HCT116 (cell line): ENCODE data around the gene SELENOK. TPM values are rescaled to one million over a fixed set of nuclear protein-coding genes. Genes with fewer than 3 reads are reported as not detected.

Experiments
- ATAC-seq: fragments of 200-7000 bp; cut with Tn5 transposase; 2 replicates; pipeline ENCODE4 v1.9.1; 2020; ENCODE audit warnings: mild to moderate bottlenecking, moderate library complexity
- BruUV-seq: library from RNA; stranded (reverse); fragments of 400-500 nt; replicated peaks from 2 replicates; lab custom pipeline; 2021; lab: Mats Ljungman, UMichigan
- CTCF ChIA-PET: fragments of 300-600 bp; sonication (Branson Sonifier 250); formaldehyde crosslinking; loops from one replicate; lab custom pipeline; 2021; ENCODE audit warnings: antibody characterized with exemption; lab: Charles Lee
- POLR2A ChIA-PET: fragments of 300-600, 350-600 bp; sonication (Branson Sonifier 250); formaldehyde crosslinking; loops from one replicate; lab custom pipeline; 2021; ENCODE audit warnings: antibody characterized with exemption; lab: Charles Lee
- RAD21 ChIA-PET, 2 experiments: fragments of 300-600 bp; sonication (Branson Sonifier 250); formaldehyde crosslinking; loops; one replicate each; lab custom pipeline; 2023; ENCODE audit warnings: low total read pairs in 2 of 2; ENCODE audit not compliant: uncharacterized antibody in 2 of 2, unreplicated experiment in 2 of 2, low non-redundant PET in 1 of 2; lab: Charles Lee
- DNase-seq: peaks from one replicate; pipeline ENCODE4 v3.0.0-alpha.2; 2010; ENCODE audit warnings: low read depth, low spot score
- H2AFZ ChIP-seq: fragments of 200-600 bp; shearing (Covaris generic), sonication (generic); 2 replicates; pipeline ENCODE4 v1.6.1; 2017; ENCODE audit warnings: low read depth, mixed run types, mixed read lengths, antibody characterized with exemption, low read length; ENCODE audit not compliant: poor library complexity, severe bottlenecking
- H3K27ac ChIP-seq: 2 replicates; pipeline ENCODE4 v1.5.1; 2012; ENCODE audit warnings: low read depth, low read length
- H3K27me3 ChIP-seq: fragments of 200-600 bp; sonication (generic); 2 replicates; pipeline ENCODE4 v1.6.1; 2016; ENCODE audit warnings: mixed run types, low read length, mixed read lengths; ENCODE audit not compliant: insufficient read depth
- H3K36me3 ChIP-seq, 2 experiments: fragments of 200-500 bp in 1 of 2; fragments of 200-600 bp in 1 of 2; sonication (Bioruptor generic) in 1 of 2; sonication (generic) in 1 of 2; 2 replicates each; pipeline versions ENCODE4 v1.5.1 to v1.6.1; 2014 to 2016; ENCODE audit warnings: low read length in 2 of 2, inconsistent platforms in 1 of 2, mixed read lengths in 1 of 2, mixed run types in 1 of 2; ENCODE audit not compliant: insufficient read depth in 2 of 2, control insufficient read depth in 1 of 2
- H3K4me1 ChIP-seq, 2 experiments: fragments of 200-600 bp in 1 of 2; sonication (generic) in 1 of 2; 2 replicates each; pipeline versions ENCODE4 v1.5.1 to v1.6.1; 2012 to 2017; ENCODE audit warnings: low read length in 2 of 2, inconsistent platforms in 1 of 2, mild to moderate bottlenecking in 1 of 2, mixed read lengths in 1 of 2, mixed run types in 1 of 2, moderate library complexity in 1 of 2; ENCODE audit not compliant: insufficient read depth in 2 of 2, control insufficient read depth in 1 of 2
- H3K4me2 ChIP-seq: fragments of 200-600 bp; sonication (generic); 2 replicates; pipeline ENCODE4 v1.6.1; 2017; ENCODE audit warnings: mixed run types, low read length, mixed read lengths
- H3K4me3 ChIP-seq, 2 experiments: fragments of 200-600 bp in 1 of 2; sonication (generic) in 1 of 2; replicated peaks in 1 of 2; 2 replicates each; pipeline ENCODE4 v1.5.1; 2011 to 2016; ENCODE audit warnings: low read length in 2 of 2, control low read depth in 1 of 2, low read depth in 1 of 2, mild to moderate bottlenecking in 1 of 2, mixed read lengths in 1 of 2, mixed run types in 1 of 2
- H3K79me2 ChIP-seq: fragments of 200-600 bp; sonication (generic); 2 replicates; pipeline ENCODE4 v1.6.1; 2017; ENCODE audit warnings: mild to moderate bottlenecking, mixed run types, low read length, moderate library complexity, mixed read lengths; ENCODE audit not compliant: insufficient read depth
- H3K9ac ChIP-seq: fragments of 200-600 bp; sonication (generic); 2 replicates; pipeline ENCODE4 v1.6.1; 2016; ENCODE audit warnings: low read length, mixed read lengths
- H3K9me2 ChIP-seq: fragments of 200-600 bp; sonication (generic), shearing (Covaris generic); 2 replicates; pipeline ENCODE4 v1.6.1; 2017; ENCODE audit warnings: mixed run types, mild to moderate bottlenecking, moderate library complexity; ENCODE audit not compliant: insufficient read depth
- H3K9me3 ChIP-seq, 2 experiments: fragments of 200-500 bp in 1 of 2; fragments of 200-600 bp in 1 of 2; sonication (Bioruptor generic) in 1 of 2; sonication (generic) in 1 of 2; 2 replicates each; pipeline ENCODE4 v1.6.1; 2014 to 2017; ENCODE audit warnings: low read length in 2 of 2, mixed read lengths in 2 of 2, inconsistent platforms in 1 of 2, low read depth in 1 of 2, mild to moderate bottlenecking in 1 of 2, mixed run types in 1 of 2, moderate library complexity in 1 of 2; ENCODE audit not compliant: control insufficient read depth in 1 of 2, insufficient read depth in 1 of 2
- H4K20me1 ChIP-seq: fragments of 200-600 bp; sonication (generic), shearing (Covaris generic); 2 replicates; pipeline ENCODE4 v1.6.1; 2017; ENCODE audit warnings: mixed run types, mild to moderate bottlenecking, moderate library complexity; ENCODE audit not compliant: insufficient read depth
- CBX3 ChIP-seq: IDR thresholded peaks from 2 replicates; pipeline ENCODE4 v1.6.1; 2012; ENCODE audit warnings: low read depth
- EGR1 ChIP-seq: IDR thresholded peaks from 2 replicates; pipeline ENCODE4 v1.6.1; 2012; ENCODE audit warnings: low read depth
- EZH2phosphoT487 ChIP-seq: fragments of 200-600 bp; IDR thresholded peaks from 2 replicates; pipeline ENCODE4 v1.6.1; 2018; ENCODE audit warnings: antibody characterized with exemption, borderline replicate concordance
- JUND ChIP-seq: IDR thresholded peaks from 2 replicates; pipeline ENCODE4 v1.6.1; 2012
- POLR2AphosphoS5 ChIP-seq: IDR thresholded peaks from 2 replicates; pipeline ENCODE4 v1.6.1; 2011; ENCODE audit warnings: mild to moderate bottlenecking, low read depth, low read length, moderate library complexity
- RAD21 ChIP-seq: IDR thresholded peaks from 2 replicates; pipeline ENCODE4 v1.6.1; 2012; ENCODE audit warnings: low read depth, mild to moderate bottlenecking
- SIN3A ChIP-seq: IDR thresholded peaks from 2 replicates; pipeline ENCODE4 v1.6.1; 2012; ENCODE audit warnings: low read depth
- SP1 ChIP-seq: IDR thresholded peaks from 2 replicates; pipeline ENCODE4 v1.6.1; 2012; ENCODE audit warnings: low read depth
- TCF7L2 ChIP-seq: IDR thresholded peaks from 2 replicates; pipeline ENCODE4 v1.7.0; 2011; ENCODE audit warnings: borderline replicate concordance, inconsistent platforms; ENCODE audit not compliant: insufficient read depth, insufficient read length; ENCODE audit errors: extremely low read depth
- ZFX ChIP-seq: fragments of 450-650 bp; IDR thresholded peaks from 2 replicates; pipeline ENCODE4 v1.6.1; 2017
- ZNF274 ChIP-seq: fragments of 200-500 bp; sonication (Bioruptor generic); IDR thresholded peaks from 2 replicates; pipeline ENCODE4 v1.6.1; 2014; ENCODE audit warnings: mild to moderate bottlenecking, low read depth, low read length, inconsistent platforms
- intact Hi-C: fragments of 100-400 bp; cut with micrococcal nuclease; formaldehyde crosslinking; loops from 2 replicates; pipeline ENCODE4 v1.10.0; 2022
- total RNA-seq: library from RNA; stranded (reverse); gene quantifications from one replicate; pipeline ENCODE4 v1.2.1, GENCODE V29; 2021; ENCODE audit not compliant: unreplicated experiment
- TF ChIP-seq, protein P1 (sequence below): IDR thresholded peaks from 2 replicates; pipeline ENCODE4 v1.6.1; 2011; ENCODE audit warnings: mild to moderate bottlenecking, low read length, moderate library complexity; ENCODE audit not compliant: insufficient replicate concordance; ENCODE audit errors: extremely low read depth
- TF ChIP-seq, protein P2 (sequence below): IDR thresholded peaks from 2 replicates; pipeline ENCODE4 v1.6.1; 2012; ENCODE audit warnings: low read depth
- TF ChIP-seq, protein P3 (sequence below): IDR thresholded peaks from 2 replicates; pipeline ENCODE4 v1.6.1; 2012
- TF ChIP-seq, protein P4 (sequence below), 3 experiments: fragments of 200-600 bp in 1 of 3; sonication (generic) in 1 of 3; IDR thresholded peaks in 2 of 3; conservative IDR thresholded peaks in 1 of 3; 2 replicates each; pipeline ENCODE4 v1.5.1; 2012 to 2017; ENCODE audit warnings: low read depth in 2 of 3, low read length in 2 of 3, antibody characterized with exemption in 1 of 3, borderline replicate concordance in 1 of 3, control low read depth in 1 of 3, mild to moderate bottlenecking in 1 of 3, mixed read lengths in 1 of 3, mixed run types in 1 of 3, moderate library complexity in 1 of 3; ENCODE audit not compliant: insufficient read depth in 1 of 3
- TF ChIP-seq, protein P5 (sequence below): IDR thresholded peaks from 2 replicates; pipeline ENCODE4 v1.6.1; 2012

The SELENOK gene
- total RNA-seq, 1 experiment from 2014 or later = 35.1 TPM

DNA sequence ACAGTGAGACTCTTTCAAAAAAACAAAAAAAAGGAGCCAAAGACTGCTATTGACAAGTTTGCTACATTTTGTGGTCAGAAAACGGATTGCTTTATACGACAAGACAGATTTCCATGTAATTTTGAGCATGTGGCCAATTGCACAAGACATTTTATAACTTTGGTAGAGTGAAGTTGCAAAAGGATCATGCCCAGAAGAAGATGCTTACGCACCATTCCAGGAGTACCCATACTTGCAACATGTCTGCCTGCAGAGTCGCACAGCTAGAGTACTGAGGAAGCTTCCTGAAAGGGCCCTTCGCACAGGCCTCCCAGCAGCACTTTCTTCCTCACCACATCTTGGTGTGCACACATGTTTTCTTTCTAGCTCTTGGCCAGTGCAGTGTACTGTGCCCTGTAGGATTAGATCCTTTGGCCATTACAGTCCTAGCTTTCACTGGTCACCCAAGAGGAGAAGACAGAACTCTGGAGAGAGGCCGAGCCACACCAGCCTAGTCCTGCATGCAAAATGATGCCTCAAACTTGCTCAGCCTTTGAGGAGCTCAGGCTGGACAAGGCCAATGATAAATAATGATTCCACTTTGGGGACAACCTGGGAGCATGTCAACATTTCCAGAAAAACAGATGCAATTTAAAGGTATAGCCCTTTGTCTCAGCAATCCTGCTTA is 57.1 kb downstream of the SELENOK start:
- no peak for TF ChIP-seq RAD21
- TF ChIP-seq EZH2phosphoT487 = no peak
- no peak for TF ChIP-seq TCF7L2
- TF ChIP-seq EGR1 = no peak
- TF ChIP-seq, protein P1, sequence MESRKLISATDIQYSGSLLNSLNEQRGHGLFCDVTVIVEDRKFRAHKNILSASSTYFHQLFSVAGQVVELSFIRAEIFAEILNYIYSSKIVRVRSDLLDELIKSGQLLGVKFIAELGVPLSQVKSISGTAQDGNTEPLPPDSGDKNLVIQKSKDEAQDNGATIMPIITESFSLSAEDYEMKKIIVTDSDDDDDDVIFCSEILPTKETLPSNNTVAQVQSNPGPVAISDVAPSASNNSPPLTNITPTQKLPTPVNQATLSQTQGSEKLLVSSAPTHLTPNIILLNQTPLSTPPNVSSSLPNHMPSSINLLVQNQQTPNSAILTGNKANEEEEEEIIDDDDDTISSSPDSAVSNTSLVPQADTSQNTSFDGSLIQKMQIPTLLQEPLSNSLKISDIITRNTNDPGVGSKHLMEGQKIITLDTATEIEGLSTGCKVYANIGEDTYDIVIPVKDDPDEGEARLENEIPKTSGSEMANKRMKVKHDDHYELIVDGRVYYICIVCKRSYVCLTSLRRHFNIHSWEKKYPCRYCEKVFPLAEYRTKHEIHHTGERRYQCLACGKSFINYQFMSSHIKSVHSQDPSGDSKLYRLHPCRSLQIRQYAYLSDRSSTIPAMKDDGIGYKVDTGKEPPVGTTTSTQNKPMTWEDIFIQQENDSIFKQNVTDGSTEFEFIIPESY = no peak
- TF ChIP-seq ZNF274 = no peak
- TF ChIP-seq SIN3A = no peak
- TF ChIP-seq POLR2AphosphoS5 = no peak
- TF ChIP-seq, protein P2, sequence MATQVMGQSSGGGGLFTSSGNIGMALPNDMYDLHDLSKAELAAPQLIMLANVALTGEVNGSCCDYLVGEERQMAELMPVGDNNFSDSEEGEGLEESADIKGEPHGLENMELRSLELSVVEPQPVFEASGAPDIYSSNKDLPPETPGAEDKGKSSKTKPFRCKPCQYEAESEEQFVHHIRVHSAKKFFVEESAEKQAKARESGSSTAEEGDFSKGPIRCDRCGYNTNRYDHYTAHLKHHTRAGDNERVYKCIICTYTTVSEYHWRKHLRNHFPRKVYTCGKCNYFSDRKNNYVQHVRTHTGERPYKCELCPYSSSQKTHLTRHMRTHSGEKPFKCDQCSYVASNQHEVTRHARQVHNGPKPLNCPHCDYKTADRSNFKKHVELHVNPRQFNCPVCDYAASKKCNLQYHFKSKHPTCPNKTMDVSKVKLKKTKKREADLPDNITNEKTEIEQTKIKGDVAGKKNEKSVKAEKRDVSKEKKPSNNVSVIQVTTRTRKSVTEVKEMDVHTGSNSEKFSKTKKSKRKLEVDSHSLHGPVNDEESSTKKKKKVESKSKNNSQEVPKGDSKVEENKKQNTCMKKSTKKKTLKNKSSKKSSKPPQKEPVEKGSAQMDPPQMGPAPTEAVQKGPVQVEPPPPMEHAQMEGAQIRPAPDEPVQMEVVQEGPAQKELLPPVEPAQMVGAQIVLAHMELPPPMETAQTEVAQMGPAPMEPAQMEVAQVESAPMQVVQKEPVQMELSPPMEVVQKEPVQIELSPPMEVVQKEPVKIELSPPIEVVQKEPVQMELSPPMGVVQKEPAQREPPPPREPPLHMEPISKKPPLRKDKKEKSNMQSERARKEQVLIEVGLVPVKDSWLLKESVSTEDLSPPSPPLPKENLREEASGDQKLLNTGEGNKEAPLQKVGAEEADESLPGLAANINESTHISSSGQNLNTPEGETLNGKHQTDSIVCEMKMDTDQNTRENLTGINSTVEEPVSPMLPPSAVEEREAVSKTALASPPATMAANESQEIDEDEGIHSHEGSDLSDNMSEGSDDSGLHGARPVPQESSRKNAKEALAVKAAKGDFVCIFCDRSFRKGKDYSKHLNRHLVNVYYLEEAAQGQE = no peak
- no peak for TF ChIP-seq SP1
- TF ChIP-seq JUND = no peak
- no peak for TF ChIP-seq CBX3
- TF ChIP-seq, protein P3, sequence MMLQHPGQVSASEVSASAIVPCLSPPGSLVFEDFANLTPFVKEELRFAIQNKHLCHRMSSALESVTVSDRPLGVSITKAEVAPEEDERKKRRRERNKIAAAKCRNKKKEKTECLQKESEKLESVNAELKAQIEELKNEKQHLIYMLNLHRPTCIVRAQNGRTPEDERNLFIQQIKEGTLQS = no peak
- no peak for TF ChIP-seq ZFX
- TF ChIP-seq, protein P4, sequence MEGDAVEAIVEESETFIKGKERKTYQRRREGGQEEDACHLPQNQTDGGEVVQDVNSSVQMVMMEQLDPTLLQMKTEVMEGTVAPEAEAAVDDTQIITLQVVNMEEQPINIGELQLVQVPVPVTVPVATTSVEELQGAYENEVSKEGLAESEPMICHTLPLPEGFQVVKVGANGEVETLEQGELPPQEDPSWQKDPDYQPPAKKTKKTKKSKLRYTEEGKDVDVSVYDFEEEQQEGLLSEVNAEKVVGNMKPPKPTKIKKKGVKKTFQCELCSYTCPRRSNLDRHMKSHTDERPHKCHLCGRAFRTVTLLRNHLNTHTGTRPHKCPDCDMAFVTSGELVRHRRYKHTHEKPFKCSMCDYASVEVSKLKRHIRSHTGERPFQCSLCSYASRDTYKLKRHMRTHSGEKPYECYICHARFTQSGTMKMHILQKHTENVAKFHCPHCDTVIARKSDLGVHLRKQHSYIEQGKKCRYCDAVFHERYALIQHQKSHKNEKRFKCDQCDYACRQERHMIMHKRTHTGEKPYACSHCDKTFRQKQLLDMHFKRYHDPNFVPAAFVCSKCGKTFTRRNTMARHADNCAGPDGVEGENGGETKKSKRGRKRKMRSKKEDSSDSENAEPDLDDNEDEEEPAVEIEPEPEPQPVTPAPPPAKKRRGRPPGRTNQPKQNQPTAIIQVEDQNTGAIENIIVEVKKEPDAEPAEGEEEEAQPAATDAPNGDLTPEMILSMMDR (IDR thresholded peaks at IDR 0.05 in 2 of 3, conservative IDR thresholded peaks at IDR 0.05 in 1 of 3; ENCODE audit: borderline replicate concordance in 1 of 3, insufficient read depth in 1 of 3, low read depth in 2 of 3, low read length in 2 of 3) = no peak
- TF ChIP-seq, protein P5, sequence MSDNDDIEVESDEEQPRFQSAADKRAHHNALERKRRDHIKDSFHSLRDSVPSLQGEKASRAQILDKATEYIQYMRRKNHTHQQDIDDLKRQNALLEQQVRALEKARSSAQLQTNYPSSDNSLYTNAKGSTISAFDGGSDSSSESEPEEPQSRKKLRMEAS = no peak
- no peak for DNase-seq
- Histone ChIP-seq H4K20me1 (no peaks in the 10 kb centered on the region), H3K9me3 (no peaks in the 10 kb centered on the region), H3K4me2 (no peak overlapping the region), H3K79me2 (no peaks in the 10 kb centered on the region), H3K9ac (no peak overlapping the region), H3K4me1 (no peaks in the 10 kb centered on the region), H3K9me2 (no peaks in the 10 kb centered on the region), H2AFZ (no peak overlapping the region), H3K36me3 (peaks cover 0 to 2% of the 10 kb centered on the region in 2 experiments; a peak in 1 of 4 replicates), H3K27ac (no peak overlapping the region), H3K4me3 (no peak overlapping the region), H3K27me3 (no peaks in the 10 kb centered on the region)
- intact Hi-C loops = no loop called here
- CTCF ChIA-PET = no interaction called here
- BruUV-seq = no TSS peak
- RAD21 ChIA-PET = no interaction called here
- POLR2A ChIA-PET = no interaction called here
- no peak for ATAC-seq
